Measurements from ENCODE around the gene PRX. TPM values are rescaled to one million over a fixed set of nuclear protein-coding genes. Genes with fewer than 3 reads are reported as not detected.

PRX gene
- total and polyA plus RNA-seq, 2 of the 4 experiments (the other 2 are of a cell fraction): 0.90 to 1.7 TPM

DNA sequence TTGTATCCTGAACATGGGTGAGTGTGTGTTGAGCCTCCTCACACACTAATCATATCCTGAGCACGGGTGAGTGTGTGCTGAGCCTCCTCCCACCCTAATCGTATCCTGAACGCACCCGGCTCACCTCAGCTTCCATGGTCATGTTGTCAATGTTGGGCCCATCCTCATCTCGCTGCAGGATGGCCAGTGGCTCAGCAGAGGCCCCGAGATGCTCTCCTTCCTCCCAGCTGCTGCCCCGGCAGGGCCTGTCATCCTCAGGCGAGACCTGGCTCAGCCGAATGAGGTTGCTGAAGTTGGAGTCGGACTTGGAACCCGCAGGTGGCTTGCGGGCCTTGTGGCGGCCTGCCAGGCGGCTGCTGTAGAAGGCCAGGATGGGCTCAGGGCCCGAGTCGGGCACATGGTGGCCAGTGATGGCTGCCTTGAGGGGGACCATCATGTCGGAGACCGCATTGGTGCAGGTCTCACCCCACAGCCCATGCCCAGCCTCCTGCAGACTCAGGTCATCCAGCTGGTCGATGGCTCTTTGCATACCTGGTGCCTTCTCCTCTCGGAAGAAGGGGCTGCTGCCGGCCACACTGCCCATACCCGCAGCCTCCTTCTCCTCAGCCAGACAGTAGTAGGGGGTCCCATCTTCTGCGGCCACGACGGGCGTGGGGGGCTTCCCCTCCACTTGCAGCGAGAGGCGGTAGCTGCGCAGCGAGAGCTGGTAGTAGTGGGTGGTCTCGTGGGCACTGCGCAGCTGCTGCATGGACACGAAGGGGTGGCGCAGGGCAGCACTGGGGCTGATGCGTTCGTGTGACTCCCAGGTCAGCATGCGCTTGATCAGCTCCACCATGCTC lies 32.8 kb downstream of the PRX start:
- Histone ChIP-seq H3K36me3 (ENCODE audit: control insufficient read depth, insufficient read depth, low read length) (peaks cover 34% of the 10 kb centered on the region), H3K4ac (ENCODE audit: low read depth, low read length) (no peak overlapping the region), H3K56ac (ENCODE audit: extremely low read depth, insufficient read depth, low read length) (no peak overlapping the region), H2AK5ac (ENCODE audit: low read depth, low read length) (no peak overlapping the region), H2BK120ac (ENCODE audit: low read depth, low read length) (no peak overlapping the region), H3K4me1 (ENCODE audit: control insufficient read depth, insufficient read depth, low read length) (no peaks in the 10 kb centered on the region), H2BK5ac (ENCODE audit: low read depth, low read length, poor library complexity, severe bottlenecking) (no peak overlapping the region), H4K20me1 (ENCODE audit: insufficient read depth, low read length) (no peaks in the 10 kb centered on the region), H3K27ac (ENCODE audit: insufficient read depth, low read length) (no peak overlapping the region), H3K18ac (ENCODE audit: low read depth, low read length) (no peak overlapping the region), H3K4me3 (ENCODE audit: insufficient read depth, low read depth, low read length) (no peak overlapping the region), H4K91ac (ENCODE audit: insufficient read depth, low read depth, low read length) (no peak overlapping the region), H2BK15ac (ENCODE audit: low read depth, low read length) (no peak overlapping the region), H2BK20ac (ENCODE audit: low read depth, low read length) (no peak overlapping the region), H3K9me1 (ENCODE audit: insufficient read depth, low read length) (no peaks in the 10 kb centered on the region), H3K9me3 (ENCODE audit: control insufficient read depth, insufficient read depth, low read length) (no peaks in the 10 kb centered on the region), H2AFZ (replicated peaks; ENCODE audit: low read length, poor library complexity) (no peak overlapping the region), H3K14ac (replicated peaks; ENCODE audit: low read depth, low read length) (no peak overlapping the region), H2AK9ac (replicated peaks; ENCODE audit: low read depth, low read length, poor library complexity) (no peak overlapping the region), H3K4me2 (ENCODE audit: low read depth, low read length) (no peak overlapping the region), H4K5ac (ENCODE audit: low read depth, low read length) (no peak overlapping the region), H3K23ac (ENCODE audit: low read depth, low read length) (no peak overlapping the region), H4K8ac (ENCODE audit: low read depth in 2 of 2, low read length in 2 of 2) (no peak overlapping the region), H3K27me3 (ENCODE audit: control insufficient read depth, insufficient read depth, low read length) (no peaks in the 10 kb centered on the region; the same call in 1 of the 2 replicates), H3K9ac (ENCODE audit: low read depth, low read length) (no peak overlapping the region), H3K79me1 (ENCODE audit: low read depth in 1 of 2, low read length in 2 of 2) (no peaks in the 10 kb centered on the region)
- in situ Hi-C loops (cut with MboI; ENCODE audit: low sequenced_read_pairs) (no loop called here), dilution Hi-C loops (cut with HindIII; ENCODE audit: low sequenced_read_pairs, unreplicated experiment) (no loop called here), intact Hi-C loops (cut with micrococcal nuclease) (no loop called here)
- DNase-seq: no peak
- BruUV-seq (replicated peaks): no TSS peak
- WGBS, 2 experiments (ENCODE audit: extremely low coverage in 2 of 2, insufficient read length in 1 of 2): 85% methylated on average over 12 of the region's 37 CpGs; no CpG with 5 or more reads in 1 of the 2 experiments
- ATAC-seq (ENCODE audit: low read depth): no peak
- TF ChIP-seq NFE2L2 (IDR thresholded peaks at IDR 0.05; ENCODE audit: low read depth, low read length): no peak
- CTCF ChIA-PET: no interaction called here
- POLR2A ChIA-PET (ENCODE audit: unreplicated experiment): interaction anchor here (0.6 kb wide), 1 partner anchor 21 kb away, joined by 12 read pairs; no protein-coding TSS in a partner anchor
